Adrenal gland (tissue), 5 donors: ENCODE measurements around the gene PTPRD.
"Not testable (repeated sequence)": the region's sequence is repeated elsewhere in the genome, so short reads cannot be mapped to it uniquely, and the experiment has no call there.

ENCODE experiments used
- CTCF ChIP-seq, 6 experiments: fragments of 450-650 bp in 4 of 6; fragments of 200-600 bp in 2 of 6; sonication (generic) in 1 of 6; IDR thresholded peaks; 1 replicate in 5 of 6; 2 replicates in 1 of 6; pipeline versions ENCODE4 v1.5.1 to v1.8.0; 2016 to 2021; ENCODE audit warnings: antibody characterized with exemption in 6 of 6, mild to moderate bottlenecking in 2 of 6, moderate library complexity in 1 of 6
- POLR2A ChIP-seq, 2 donors: fragments of 450-650 bp; IDR thresholded peaks; one replicate each; pipeline ENCODE4 v1.6.1; 2017; ENCODE audit warnings: antibody characterized with exemption in 2 of 2, mild to moderate bottlenecking in 2 of 2, moderate library complexity in 1 of 2
- donor health status: DM: no; HTN: no; CAD: no.

GRCh38 chr9:8968350-8968749 is 1644.5 kb downstream of the PTPRD start:
- not testable (repeated sequence) for TF ChIP-seq CTCF, POLR2A (IDR thresholded peaks at IDR 0.05)
